Glomerular endothelial cell (primary cell): ENCODE results near the gene OGFR. TPM values are rescaled to one million over a fixed set of nuclear protein-coding genes. Genes with fewer than 3 reads are reported as not detected.

Experiments used
- DNase-seq: peaks from one replicate; pipeline ENCODE4 v3.0.0-alpha.2; 2011; ENCODE audit warnings: low read depth, low spot score; ENCODE audit errors: extremely low read depth
- total RNA-seq: library from RNA; depleted of rRNA; stranded (reverse); fragments of >200 nt; gene quantifications from 2 replicates; pipeline ENCODE4 v1.2.3, GENCODE V29; 2015

The OGFR gene
- total RNA-seq, 1 donor from 2014 or later = 79.7 TPM

DNA sequence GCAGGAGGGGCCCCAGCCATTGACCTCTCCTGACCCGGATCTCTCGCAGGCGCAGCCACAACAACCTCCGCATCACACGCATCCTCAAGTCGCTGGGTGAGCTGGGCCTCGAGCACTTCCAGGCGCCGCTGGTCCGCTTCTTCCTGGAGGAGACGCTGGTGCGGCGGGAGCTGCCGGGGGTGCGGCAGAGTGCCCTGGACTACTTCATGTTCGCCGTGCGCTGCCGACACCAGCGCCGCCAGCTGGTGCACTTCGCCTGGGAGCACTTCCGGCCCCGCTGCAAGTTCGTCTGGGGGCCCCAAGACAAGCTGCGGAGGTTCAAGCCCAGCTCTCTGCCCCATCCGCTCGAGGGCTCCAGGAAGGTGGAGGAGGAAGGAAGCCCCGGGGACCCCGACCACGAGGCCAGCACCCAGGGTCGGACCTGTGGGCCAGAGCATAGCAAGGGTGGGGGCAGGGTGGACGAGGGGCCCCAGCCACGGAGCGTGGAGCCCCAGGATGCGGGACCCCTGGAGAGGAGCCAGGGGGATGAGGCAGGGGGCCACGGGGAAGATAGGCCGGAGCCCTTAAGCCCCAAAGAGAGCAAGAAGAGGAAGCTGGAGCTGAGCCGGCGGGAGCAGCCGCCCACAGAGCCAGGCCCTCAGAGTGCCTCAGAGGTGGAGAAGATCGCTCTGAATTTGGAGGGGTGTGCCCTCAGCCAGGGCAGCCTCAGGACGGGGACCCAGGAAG lies 7.7 kb downstream of the OGFR start:
- DNase-seq = no peak

DNA sequence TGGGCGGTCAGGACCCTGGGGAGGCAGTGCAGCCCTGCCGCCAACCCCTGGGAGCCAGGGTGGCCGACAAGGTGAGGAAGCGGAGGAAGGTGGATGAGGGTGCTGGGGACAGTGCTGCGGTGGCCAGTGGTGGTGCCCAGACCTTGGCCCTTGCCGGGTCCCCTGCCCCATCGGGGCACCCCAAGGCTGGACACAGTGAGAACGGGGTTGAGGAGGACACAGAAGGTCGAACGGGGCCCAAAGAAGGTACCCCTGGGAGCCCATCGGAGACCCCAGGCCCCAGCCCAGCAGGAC lies 8.2 kb downstream of the OGFR start:
- DNase-seq = no peak

DNA sequence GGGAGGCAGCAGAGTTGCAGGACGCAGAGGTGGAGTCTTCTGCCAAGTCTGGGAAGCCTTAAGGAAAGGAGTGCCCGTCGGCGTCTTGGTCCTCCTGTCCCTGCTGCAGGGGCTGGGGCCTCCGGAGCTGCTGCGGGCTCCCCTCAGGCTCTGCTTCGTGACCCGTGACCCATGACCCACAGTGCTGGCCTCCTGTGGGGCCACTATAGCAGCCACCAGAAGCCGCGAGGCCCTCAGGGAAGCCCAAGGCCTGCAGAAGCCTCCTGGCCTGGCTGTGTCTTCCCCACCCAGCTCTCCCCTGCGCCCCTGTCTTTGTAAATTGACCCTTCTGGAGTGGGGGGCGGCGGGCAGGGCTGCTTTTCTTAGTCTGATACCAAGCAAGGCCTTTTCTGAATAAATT lies 9.0 kb downstream of the OGFR start:
- no peak for DNase-seq

- DNase-seq = no peak
Observed at GRCh38 chr20:62814060-62814708, 9.5 kb downstream of the OGFR start.

- no peak for DNase-seq
Observed at GRCh38 chr20:62814709-62815065, 10.1 kb downstream of the OGFR start.

- DNase-seq = no peak
Observed at GRCh38 chr20:62815066-62815991, 10.7 kb downstream of the OGFR start.

GRCh38 chr20:62816031-62816883 lies 11.6 kb downstream of the OGFR start:
- DNase-seq = no peak

GRCh38 chr20:62816884-62817873 lies 12.5 kb downstream of the OGFR start, which contains the start of gene COL9A3:
Gene COL9A3 (plus strand): TSS chr20:62817050. CDS start chr20:62817065, 15 bp downstream.
- no peak for DNase-seq

DNA sequence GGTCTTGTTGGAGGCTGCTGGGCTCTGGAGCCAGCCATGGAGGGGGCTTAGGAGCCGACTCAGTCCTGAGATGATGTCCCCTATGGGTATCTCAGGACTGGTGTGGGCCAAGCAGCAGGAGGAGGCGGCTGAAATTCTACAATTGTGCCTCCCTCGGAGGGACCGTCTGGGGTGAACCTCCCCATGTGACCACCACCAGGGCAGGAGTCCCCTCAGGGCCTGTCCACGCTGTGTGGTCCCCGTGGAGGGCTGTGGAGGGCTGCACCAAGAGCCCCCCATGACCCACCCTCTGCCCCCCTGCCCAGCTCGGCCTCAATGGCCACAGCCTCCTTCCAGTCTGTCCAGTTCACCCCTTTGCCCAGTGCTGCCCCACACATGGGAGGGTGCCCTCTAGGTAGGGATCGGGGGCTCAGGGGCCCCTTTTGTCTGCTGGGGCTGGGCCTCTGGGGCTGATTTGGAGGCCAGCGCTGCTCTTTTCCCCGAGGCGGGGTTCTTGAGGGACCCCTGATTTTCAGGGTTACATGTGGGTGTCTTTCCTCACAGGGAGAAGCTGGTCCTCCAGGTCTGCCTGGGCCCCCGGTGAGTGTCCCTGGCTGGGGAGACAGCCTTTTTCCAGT lies 13.4 kb downstream of the OGFR start:
- DNase-seq = no peak

- no peak for DNase-seq
Observed at GRCh38 chr20:62818592-62819493, 14.2 kb downstream of the OGFR start.

- no peak for DNase-seq
Observed at GRCh38 chr20:62819494-62820174, 15.0 kb downstream of the OGFR start.

DNA sequence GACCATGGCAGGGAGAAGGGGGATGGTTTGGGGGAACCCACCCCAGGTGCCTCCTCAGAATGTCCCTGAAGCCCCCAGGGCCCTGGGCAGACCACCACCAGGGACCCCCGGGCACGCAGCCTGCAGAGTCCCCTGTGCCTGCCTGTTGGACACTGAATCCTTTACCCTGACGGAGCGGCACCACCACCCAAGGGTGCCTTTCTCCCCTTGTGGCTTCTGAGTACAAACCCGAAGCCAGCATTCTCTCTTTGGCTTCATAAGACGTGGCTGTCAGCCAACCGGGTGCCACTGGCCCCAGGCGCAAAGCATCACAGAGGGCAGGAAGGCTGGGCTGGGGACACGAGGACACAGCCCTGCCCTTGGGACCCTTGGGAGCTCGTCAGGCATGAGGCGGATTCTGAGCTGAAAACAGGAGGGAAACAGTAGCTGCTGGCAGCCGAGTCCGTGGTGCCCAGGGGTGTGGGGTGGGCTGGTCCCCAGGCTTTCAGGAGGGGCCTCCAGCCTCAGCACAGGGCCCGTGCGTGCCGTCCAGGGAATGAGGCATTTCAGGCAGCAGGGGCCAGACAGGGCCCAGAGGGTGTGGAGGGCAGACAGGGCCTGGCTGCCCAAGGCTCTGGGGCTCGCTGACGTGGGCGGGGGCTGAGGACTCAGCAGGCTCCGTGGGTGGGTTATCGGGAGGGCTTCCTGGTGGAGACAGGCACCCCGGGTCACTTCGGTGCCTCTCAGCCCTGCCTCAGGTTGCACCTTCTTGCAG lies 15.8 kb downstream of the OGFR start:
- no peak for DNase-seq

DNA sequence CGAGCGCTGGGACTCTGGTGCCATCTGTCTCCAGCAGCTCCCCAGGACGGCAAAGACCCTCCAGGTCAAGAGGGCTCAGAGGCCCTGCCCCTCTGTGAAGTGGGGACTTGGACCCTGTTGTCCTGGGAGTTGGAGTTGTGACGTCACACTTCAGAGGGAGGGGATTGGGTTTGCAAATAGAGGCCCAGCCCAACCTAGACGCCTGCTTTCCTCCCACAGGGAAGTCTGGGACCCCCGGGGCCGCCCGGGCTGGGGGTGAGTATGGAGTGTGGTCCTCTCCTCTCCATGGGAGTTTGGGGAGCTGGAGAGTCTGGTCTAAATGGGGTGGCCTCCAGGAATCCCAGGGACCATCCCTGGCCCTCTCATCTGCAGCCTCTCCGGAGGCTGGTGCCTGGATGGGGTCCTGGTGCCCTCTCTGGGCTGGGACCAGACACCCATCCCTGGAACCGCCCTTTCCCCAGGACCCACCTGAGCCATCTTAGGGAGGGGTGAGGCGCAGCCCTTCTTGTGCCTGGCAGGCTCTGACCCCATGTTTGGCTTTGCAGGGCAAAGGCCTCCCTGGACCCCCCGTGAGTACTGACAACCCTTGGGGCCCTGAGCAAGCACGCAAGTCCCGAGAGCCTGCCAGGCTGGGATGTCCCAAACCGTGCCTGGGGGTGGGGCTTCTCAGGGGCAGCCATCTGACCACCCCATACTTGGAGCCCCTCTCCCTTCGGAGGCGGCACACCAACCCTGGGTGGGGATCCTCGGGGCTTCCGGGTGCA lies 16.5 kb downstream of the OGFR start:
- no peak for DNase-seq

GRCh38 chr20:62821726-62822210 lies 17.1 kb downstream of the OGFR start:
- DNase-seq = no peak

DNA sequence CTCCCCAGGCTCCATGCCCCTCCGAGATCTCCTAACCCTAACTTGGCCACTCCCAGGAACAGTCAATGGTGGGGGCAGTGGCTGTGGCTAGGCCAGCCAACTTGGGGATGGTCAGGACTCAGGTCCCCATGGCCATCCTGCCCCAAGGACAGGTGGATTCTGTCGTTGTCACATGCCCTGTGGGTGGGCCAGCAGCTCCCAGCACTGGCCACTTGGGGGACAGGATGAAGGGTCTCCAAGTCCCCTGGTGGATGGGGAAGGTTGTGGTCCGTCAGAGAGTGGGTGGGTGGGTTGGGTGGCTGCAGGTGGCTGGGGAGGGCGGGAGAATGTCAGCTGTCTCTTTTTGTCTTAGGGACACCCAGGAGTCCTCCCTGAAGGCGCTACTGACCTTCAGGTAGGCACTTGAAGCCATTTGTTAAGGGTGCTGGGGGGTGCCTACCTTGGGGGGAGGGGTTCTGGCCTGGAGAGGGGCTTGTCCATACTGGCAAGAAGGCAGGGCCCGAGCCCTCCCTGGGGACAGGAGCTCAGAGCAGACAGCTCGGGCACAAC lies 17.7 kb downstream of the OGFR start:
- DNase-seq = no peak
